G401 (cell line): ENCODE measurements around the gene TMEM181. TPM values are rescaled to one million over a fixed set of nuclear protein-coding genes. Genes with fewer than 3 reads are reported as not detected.
A peak's percentile ranks its signal among the peaks of the same experiment; 100 is the strongest.
"Not testable (repeated sequence)": the region's sequence is repeated elsewhere in the genome, so short reads cannot be mapped to it uniquely, and the experiment has no call there.

ENCODE experiments used
- DNase-seq: peaks from one replicate; pipeline ENCODE4 v3.0.0-alpha.2; 2015; ENCODE audit warnings: low spot score
- in situ Hi-C: cut with HindIII; loops from 2 replicates; pipeline ENCODE4 v1.10.0; 2016; ENCODE audit warnings: low sequenced_read_pairs, mixed read lengths
- total RNA-seq: library from RNA; depleted of rRNA; stranded (reverse); fragments of >200 nt; shearing (Covaris generic); gene quantifications from 2 replicates; pipeline ENCODE4 v1.2.3, GENCODE V29; 2014

The TMEM181 gene
- total RNA-seq, 1 experiment from 2014 or later: 32.8 TPM

DNA sequence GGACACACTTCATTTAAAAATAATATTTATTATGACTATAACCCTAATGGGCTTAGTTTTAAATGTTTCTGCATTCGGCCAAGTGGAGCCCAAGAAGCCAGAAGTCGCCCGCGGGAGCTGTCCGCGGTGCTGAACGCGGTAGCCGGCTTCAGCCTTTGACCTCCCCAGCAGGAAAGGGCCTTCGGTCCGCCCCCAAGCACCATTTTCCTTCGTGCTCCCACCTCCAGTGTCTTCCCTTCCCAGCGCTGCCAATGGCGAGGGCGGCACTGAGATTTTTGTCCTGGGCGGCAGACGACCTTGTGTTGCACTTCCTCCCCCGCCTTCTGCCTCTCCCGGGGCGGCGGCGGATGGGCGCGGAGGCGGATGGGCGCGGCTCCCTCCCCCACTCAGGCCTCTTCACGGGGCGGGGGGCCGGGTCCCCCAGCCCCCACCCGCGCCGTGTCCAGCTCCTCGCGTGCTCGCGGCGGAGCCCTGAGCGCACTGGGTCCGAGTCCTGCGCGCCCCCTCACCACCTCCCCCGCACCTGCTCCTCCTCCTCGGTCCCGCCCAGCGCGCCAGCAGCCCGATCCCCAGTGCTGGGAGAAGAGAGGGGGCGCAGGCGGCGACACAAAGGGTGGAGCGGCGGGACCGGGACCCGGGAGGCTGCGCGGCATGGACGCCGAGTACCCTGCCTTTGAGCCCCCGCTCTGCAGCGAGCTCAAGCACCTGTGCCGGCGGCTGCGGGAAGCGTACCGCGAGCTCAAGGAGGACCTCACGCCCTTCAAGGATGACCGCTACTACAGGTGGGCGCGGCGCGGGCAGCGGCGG lies 23.6 kb upstream of the TMEM181 start:
- in situ Hi-C loops: no loop called here
- peak; percentile 32 for DNase-seq

DNA sequence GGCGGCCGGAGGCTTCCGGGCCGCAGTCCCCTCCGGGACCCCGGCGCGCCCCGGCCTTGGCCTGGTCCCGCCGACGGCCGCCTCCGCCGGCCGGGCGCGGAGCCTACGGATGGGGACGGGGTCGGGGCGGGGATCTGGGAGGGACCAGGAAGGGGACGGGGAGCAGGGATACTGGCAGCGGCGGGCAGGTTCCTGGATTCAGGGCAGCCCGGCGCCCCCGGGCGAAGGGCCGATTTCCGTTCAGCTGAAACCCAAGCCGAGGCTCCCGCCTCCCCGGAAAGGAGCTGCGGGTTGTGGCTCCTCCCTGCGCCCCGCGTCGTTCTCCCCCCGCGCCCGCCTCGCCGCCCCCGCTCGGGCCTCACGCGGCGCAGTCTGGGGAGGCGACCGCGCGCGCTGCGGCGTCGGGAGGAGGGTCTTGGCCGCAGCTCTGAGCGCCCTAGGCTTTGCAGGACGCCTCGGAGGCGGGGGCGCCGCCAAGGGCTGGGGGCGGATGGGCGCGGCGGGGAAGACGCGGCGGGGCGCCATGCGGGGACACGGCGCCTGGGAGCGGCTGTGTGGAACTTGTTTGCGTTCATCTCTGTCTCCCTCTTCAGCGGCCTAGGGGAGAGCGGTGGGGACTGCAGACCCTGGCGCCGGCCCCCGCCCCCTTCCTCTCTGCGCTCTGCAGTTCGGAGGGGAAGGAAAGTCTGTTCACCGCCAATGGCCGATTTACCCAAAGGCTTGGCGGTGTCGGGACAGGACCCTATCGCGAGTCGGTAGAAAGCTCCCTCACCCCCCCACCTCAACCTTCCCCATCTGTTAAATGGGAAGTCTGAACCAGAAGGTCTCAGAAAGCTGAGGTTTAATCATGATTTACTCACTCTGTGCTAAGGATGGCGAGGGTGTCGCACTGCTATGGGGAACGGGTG lies 22.7 kb upstream of the TMEM181 start:
- in situ Hi-C loops: no loop called here
- DNase-seq: no peak

DNA sequence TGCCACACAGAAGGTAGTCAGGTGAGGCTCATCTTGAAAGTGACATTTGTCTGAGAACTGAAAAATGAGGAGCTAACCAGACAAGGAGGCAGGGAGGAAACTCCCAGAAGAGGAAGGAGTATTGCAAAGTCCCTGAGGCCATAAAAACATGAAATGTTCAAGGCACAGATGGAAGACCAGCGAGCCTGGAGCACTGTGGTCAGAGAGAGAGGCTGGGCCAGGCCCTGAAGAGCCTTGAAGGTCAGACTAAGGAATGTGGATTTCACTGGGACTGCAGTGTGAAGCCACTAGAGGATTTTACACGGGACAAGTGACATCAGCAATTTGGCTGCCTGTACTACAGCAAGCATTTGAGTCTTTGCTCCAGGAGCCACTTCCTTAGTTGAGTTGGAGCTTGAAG lies 21.1 kb upstream of the TMEM181 start:
- no peak for DNase-seq
- in situ Hi-C loops: no loop called here

DNA sequence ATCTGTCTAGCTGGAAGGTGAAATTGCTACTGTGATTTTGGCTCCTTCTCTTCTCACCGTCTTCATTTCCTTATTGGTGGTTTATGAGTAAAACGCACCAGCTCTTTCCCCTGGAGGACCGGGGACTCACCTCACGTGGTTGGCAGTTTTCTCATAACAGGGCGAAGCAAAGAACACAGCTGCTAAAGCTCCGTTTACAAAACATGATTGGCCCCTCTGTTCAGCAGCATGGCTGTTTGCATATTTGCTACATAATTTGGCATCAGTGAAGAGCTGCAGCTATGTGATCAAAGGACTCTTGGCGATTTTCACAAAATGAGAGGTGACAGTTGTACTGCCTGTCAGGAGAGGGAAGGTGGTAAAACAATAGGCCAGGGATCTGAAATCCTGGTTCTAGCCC lies 20.5 kb upstream of the TMEM181 start:
- DNase-seq: no peak
- in situ Hi-C loops: no loop called here

DNA sequence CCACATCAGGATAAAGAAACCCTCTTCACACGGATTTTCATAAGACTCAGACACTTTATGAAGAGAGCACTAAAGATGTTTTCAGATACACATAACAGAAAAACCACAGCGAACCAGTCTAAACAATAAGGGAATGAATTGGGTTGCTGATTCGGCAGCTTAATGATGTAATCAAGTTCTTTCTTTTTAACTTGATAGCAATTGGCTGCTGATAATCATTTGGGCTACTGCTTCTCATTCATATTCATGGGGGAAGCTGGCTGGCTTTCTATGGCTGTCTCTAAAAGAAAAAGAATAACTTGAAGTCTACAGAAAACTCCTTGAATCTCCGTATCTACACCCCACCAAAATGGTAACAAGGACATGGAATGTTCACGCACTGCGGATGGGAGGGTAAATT lies 20.0 kb upstream of the TMEM181 start:
- in situ Hi-C loops: no loop called here
- DNase-seq: no peak

DNA sequence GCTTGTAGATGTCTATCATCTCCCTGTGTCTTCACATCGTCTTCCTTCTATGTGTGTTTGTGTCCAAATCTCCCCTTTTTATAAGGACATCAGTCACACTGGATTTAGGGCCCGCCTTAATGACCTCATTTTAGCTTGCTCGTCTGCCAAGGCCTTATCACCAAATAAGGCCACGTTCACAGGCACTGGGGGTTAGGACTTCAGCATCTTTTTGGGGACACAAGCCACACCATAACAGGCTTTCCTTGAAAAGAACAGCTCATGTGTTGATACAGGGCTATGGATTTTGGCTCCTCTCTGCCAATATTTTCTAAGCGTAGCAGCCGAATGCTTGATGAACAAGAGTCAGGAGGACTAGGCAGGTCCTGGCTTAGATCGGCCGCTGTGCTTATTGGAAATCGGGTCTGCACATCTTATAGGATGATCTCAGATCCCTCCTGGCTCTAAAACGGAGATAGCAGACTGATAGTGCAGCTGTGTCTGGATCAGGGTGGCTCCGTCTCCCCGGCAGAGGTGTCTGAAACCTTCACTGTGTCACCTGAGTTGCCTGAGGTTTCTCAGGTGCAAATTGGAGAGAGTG lies 16.2 kb upstream of the TMEM181 start:
- no peak for DNase-seq
- in situ Hi-C loops: no loop called here

DNA sequence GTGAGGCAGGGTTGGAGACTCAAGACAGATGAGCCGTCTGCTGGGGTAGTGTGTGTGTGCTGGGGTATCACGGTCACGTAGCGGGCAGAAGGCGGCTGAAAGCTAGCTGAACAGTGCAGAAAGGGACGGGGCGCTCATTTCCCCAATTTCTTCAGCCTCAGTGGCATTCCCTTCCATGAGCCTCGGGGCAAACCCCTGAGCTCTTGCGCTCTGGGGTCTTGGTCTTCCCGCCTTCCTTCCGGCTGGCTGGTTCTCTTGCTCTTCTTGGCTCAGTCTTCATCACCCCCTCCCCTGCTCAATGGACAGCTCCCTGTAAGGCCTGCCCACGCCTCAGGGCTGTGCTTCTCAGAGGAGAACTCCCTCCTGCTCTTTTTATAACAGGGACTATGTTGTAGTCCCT lies 15.5 kb upstream of the TMEM181 start:
- no peak for DNase-seq
- in situ Hi-C loops: no loop called here

DNA sequence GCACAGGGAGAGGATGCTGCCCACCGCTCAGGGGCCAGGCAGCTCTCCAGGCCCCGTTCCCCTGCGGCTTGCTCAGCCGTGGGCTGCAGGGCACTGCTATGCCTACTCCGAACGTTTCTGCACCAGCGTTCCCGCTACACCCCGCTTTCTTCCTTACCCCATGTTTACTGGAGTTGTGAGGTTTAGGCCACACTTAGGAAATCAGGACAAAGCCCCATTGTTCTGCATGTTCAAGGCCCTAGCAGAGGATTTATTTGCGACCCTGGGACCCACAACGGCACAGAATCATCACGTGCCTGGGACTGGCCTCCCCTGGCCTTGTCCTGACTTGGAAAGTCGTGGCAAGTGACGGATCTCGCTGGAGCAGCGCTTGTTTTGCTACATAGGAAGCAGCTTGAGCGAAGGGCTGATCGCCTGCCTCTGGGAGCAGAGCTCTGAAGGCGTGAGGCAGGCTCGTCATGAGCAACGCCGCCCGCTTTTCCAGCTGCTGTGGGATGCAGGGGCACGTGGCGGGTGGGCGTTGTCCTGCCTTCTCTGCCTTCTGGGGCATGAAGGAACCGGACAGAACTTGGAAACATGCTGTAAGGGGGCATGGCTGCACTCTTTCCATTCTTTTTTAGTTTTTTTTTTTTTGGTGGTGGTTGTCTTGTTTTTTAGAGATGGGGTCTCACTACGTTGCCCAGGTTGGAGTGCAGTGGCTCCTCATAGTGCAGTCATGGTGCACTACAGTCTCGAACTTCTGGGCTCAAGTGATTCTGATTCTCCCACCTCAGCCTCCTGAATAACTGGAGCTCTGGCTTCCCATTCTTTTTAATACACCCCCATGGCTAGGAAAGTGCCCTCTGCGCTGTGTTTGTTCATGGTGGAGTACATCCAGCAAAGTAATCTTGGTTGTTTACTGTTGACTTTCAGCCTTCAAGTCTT lies 14.6 kb upstream of the TMEM181 start:
- DNase-seq: no peak
- in situ Hi-C loops: no loop called here

DNA sequence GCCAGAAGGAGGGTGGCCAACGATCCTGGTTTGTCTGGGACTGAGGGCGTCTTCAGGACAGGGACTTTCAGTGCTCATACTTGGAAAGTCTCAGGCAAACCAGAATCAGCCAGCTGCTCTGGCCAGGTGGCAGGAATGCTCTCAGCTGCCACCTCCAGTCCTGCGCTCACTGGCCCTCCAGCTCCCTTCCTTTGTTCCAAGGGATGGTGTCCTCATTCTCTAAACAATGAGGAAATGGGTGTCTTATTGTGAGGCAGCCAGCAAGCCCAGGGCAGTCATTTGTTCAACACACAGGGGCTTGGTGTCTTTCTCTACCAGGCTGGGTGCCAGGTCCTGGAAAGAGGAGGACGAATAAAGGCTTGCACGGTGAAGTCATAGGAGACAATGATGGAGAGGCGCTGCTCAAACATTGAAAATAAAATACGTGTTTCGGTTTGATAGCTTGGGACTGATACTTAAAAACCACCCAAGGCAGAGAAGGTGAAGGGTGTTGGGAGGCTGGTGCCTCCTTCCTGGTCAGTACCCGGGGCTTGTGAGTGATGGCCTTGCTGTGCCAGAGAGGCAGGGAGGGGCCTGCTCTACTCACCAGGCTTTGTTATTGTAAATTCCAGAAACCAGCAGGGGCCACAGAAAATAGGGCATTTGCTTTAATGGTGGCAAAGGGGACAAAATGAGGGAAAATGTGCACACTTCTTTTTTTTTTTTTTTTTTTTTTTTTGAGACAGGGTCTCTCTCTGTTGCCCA lies 11.3 kb upstream of the TMEM181 start:
- in situ Hi-C loops: no loop called here

DNA sequence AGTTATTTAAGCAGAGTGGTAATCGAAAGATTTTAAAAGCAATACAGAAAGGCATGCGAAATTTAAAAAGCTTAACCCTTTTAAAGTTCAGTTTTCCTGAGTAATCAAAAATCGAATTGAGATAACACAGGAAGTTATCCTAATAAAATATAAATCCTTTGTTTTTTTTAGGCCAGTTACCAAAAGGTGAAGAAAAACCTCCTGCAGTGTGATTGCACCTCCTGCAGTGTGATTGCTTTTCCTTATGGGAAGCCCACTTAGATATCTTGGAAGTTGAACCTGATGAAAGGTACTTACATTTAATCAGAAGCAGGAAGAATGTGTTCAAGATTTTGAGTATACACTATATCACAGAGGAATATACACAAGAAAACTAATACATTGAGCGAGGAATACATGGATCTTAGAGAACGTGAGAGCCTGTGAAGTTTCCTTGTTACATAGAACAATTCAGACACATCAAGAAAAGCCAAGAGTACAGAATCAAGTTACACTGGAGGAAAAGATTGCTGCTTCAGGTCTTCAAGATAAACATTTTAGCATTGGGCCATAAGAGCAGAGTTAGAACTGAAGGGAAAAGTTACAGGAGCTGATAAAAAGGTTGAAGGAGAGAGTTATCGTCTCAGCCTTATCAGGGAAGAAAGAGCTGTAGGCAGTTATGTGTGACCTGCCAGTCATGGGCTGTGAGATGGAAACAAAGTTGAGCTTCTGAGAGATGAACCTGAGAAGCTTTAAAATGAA lies 7.7 kb upstream of the TMEM181 start:
- DNase-seq: no peak
- in situ Hi-C loops: no loop called here

More for the DNA sequence above, 11.3 kb upstream of the TMEM181 start:
- no peak for DNase-seq

DNA sequence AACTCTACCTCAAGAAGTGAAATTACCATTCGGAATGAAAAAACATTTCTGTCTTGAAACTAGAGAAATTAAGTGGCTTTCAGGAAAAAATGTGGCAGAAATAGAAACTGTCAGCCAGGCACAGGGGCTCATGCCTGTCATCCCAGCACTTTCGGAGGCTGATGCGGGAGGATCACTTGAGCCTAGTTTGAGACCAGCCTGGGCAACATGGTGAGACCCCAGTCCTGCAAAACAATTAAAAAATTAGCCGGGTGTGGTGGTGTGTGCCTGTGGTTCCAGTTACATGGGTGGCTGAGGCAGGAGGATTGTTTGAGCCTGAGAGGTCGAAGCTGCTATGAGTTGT lies 7.1 kb upstream of the TMEM181 start:
- no peak for DNase-seq
- in situ Hi-C loops: no loop called here

DNA sequence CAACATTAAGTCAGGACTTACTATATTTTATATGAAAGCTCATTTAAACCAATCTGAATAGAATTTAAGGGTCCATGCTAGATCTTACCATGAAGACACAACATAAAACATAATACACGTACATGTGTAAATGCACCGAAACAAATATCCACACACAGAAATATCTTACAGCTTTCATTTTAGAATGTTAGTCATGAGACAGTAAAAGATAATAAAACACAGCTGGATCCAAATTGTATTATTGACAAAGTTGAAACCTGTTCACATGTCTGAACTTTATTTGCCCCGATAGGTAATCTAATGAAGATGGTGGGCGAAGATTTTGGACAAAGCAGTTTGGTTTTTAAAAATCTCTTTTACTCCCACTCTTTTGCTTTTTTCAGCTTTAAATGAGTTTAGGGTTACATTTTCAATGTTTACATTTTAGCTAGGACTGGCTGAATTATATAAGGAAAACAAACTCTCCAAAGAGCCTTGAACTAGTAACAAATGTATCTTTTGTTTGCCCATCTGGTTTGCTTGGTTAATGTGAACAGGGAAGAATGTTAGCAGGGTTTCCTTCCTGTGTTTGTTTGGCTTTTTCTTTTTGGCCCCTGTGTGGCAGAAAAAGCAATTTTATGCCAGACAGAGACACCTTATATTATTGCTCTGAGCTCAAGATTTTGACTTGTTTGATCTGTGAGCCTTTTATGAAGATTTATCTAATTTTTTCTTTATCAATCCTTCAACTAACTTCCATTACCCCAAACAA lies 5.1 kb upstream of the TMEM181 start:
- in situ Hi-C loops: no loop called here
- no peak for DNase-seq

DNA sequence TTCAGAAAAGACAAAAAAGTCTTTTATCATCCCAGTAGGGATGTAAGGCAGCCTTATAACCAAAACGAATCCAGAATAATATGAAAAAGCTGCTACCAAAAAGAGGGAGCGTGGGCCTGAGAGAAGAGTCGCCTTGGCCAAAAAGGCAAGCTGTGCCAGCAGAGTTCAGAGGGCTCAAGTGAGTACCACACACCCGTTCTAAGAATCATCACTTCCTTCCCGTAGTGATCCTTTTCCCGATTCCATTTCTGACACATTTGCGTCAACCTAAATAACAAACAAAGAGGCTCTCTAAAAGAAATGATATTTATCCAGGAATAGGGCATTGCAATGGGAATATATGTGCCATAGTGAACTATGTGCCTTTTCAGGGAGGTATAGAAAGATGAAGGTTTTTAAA lies 3.8 kb upstream of the TMEM181 start:
- in situ Hi-C loops: no loop called here
- DNase-seq: no peak

DNA sequence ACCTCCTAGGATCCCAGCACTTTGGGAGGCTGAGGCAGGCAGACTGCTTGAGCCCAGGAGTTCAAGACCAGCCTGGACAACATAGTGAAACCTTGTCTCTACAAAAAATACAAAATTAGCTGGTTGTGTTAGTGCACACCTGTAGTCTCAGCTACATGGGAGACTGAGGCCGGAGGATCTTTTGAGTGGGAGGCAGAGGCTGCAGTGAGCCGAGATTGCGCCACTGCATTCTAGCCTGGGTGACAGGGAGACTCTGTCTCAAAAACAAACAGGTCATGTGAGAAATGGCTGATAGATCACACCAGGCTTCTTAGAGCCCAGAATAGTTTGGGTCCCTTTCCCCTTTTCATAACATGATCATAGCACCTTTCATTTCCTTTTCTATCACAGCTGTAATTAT lies 2.8 kb upstream of the TMEM181 start:
- DNase-seq, in situ Hi-C loops: not testable (repeated sequence)

DNA sequence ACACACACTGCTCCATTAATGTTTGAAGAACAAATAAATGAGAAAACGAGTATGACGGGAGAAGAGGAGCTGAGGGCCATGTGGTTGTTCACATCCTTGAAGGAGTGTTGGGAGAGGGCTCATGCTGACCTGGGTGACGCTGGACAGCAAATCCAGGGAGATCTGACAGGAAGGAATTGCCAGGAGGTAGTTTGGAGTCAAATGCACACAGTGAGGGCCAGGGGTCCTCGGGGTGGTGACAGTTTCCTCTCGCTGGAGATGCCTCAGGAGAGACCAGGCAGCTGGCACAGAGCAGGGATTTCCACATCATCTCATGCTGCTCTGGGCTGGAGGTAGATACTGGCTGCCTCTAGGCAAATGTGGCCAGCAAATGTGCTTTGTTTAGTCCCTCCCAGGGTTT lies 2.0 kb upstream of the TMEM181 start:
- DNase-seq: no peak
- in situ Hi-C loops: no loop called here

DNA sequence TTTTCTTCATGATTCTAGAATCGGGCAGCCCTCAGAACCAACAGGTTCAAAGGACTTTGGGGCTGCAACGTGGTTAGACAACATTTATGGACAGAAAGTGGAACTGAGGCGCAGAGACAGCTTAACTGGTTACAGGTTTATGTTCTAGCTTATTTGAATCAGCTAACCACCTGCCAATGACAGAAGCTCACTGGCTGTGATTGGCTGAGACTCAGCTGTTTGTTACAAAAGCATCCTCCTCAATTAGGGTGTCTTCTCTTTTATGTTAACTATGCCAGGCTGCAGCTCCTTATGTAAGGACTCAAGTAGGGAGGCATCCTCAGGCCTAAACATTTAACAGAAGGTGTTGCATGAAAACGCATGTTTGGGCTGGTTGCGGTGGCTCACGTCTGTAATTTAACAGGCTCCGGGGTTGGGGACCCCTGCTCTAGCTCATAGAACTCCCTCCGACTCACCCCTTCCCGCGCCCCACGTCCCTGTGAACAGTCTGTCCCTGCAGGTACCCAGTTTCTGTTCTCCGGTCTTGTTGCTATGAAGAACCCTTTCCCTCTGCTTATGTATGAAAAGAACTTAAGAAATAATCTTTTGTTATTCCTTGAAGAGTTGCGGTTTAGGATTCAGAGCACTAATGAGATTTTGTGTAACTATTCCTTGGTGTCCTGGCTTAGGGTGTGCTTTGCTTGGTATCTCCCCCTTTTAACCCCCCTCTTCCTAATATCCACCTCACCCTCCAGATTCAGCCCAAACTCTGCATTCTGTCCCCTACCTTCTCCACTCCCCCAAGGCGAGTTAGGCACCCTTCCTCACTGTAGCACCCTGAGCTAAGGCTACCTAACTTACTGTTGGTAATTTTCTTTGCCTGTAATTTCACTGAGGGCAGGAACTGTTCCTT lies 1.2 kb upstream of the TMEM181 start:
- in situ Hi-C loops: no loop called here
- no peak for DNase-seq
